ENCODE data around the gene DPP9.

DPP9 gene

GRCh38 chr19:4638317-4638716 lies 85.3 kb downstream of the DPP9 start:
- H3K27ac Mint-ChIP-seq = peak overlapping the region; percentile 97
- H3K36me3 Mint-ChIP-seq (ENCODE audit: low read depth) = peaks cover 3% of the 10 kb centered on the region
- peak overlapping the region; percentile 78 for H3K4me3 Mint-ChIP-seq
- H3K27me3 Mint-ChIP-seq = peaks cover under 1% of the 10 kb centered on the region
- H3K4me1 Mint-ChIP-seq (ENCODE audit: low read depth) = peaks cover 35% of the 10 kb centered on the region
- DNase-seq = no peak
- H3K9me3 Mint-ChIP-seq = no peaks in the 10 kb centered on the region

DNA sequence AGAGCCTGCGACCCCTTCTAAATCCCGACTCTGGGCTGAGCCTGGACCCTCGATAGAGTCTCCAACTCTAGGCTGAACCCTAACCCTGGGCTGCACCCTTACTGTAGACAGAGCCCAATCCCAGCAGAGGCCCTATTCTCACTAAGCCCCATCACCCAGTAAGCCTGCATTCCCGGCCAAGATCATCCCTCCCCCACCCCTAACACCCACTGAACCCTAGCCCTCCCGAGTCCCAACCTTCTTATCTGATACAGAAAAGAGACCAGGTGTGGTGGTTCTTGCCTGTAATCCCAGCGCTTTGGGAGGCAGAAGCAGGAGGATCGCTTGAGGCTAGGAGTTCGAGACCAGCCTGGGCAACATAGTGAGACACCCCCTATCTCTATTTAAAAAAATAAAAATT lies 86.9 kb downstream of the DPP9 start:
- H3K4me1 Mint-ChIP-seq (ENCODE audit: low read depth) = peaks cover 36% of the 10 kb centered on the region
- peaks cover 3% of the 10 kb centered on the region for H3K36me3 Mint-ChIP-seq (ENCODE audit: low read depth)
- DNase-seq = no peak
- H3K27me3 Mint-ChIP-seq = peaks cover 8% of the 10 kb centered on the region
- no peaks in the 10 kb centered on the region for H3K9me3 Mint-ChIP-seq
- H3K27ac Mint-ChIP-seq = no peak overlapping the region
- peak overlapping the region; percentile 52 for H3K4me3 Mint-ChIP-seq

GRCh38 chr19:4636151-4636717 lies 87.4 kb downstream of the DPP9 start:
- peaks cover 8% of the 10 kb centered on the region for H3K27me3 Mint-ChIP-seq
- peaks cover 34% of the 10 kb centered on the region for H3K4me1 Mint-ChIP-seq (ENCODE audit: low read depth)
- peak overlapping the region; percentile 52 for H3K4me3 Mint-ChIP-seq
- H3K27ac Mint-ChIP-seq = no peak overlapping the region
- peaks cover 3% of the 10 kb centered on the region for H3K36me3 Mint-ChIP-seq (ENCODE audit: low read depth)
- no peaks in the 10 kb centered on the region for H3K9me3 Mint-ChIP-seq
- peak; percentile 88 for DNase-seq

- peaks cover 8% of the 10 kb centered on the region for H3K27me3 Mint-ChIP-seq
- H3K27ac Mint-ChIP-seq = no peak overlapping the region
- H3K4me3 Mint-ChIP-seq = peak overlapping the region; percentile 50
- peaks cover 3% of the 10 kb centered on the region for H3K36me3 Mint-ChIP-seq (ENCODE audit: low read depth)
- no peaks in the 10 kb centered on the region for H3K9me3 Mint-ChIP-seq
- DNase-seq = no peak
- peaks cover 32% of the 10 kb centered on the region for H3K4me1 Mint-ChIP-seq (ENCODE audit: low read depth)
These were observed 87.9 kb downstream of the DPP9 start for GRCh38 chr19:4635754-4636116.

GRCh38 chr19:4633140-4633967 lies 90.3 kb downstream of the DPP9 start:
- Mint-ChIP-seq H3K4me3 (no peak overlapping the region), H3K4me1 (ENCODE audit: low read depth) (peaks cover 17% of the 10 kb centered on the region), H3K27ac (no peak overlapping the region), H3K36me3 (ENCODE audit: low read depth) (no peaks in the 10 kb centered on the region), H3K27me3 (peaks cover 10% of the 10 kb centered on the region), H3K9me3 (no peaks in the 10 kb centered on the region)
- peak; percentile 52 for DNase-seq
